Parathyroid adenoma (tissue), 2 donors: ENCODE results near the gene PIN4.

ENCODE experiments used
- H2AFZ ChIP-seq: fragments of 300-600 bp; sonication (generic); one replicate; pipeline ENCODE4 v1.7.0; 2017; ENCODE audit warnings: antibody characterized with exemption, mild to moderate bottlenecking
- H3K27ac ChIP-seq: fragments of 300-600 bp; sonication (generic); one replicate; pipeline ENCODE4 v1.7.0; 2017
- H3K27me3 ChIP-seq: fragments of 300-600 bp; sonication (generic); one replicate; pipeline ENCODE4 v1.7.0; 2017; ENCODE audit warnings: low read length; ENCODE audit not compliant: control insufficient read depth, insufficient read depth
- H3K36me3 ChIP-seq: fragments of 300-600 bp; sonication (generic); one replicate; pipeline ENCODE4 v1.7.0; 2017; ENCODE audit warnings: low read length; ENCODE audit not compliant: control insufficient read depth, insufficient read depth
- H3K4me1 ChIP-seq: fragments of 300-600 bp; sonication (generic); one replicate; pipeline ENCODE4 v1.7.0; 2017; ENCODE audit warnings: control low read depth
- H3K4me2 ChIP-seq: fragments of 300-600 bp; sonication (generic); one replicate; pipeline ENCODE4 v1.7.0; 2017; ENCODE audit warnings: low read length
- H3K4me3 ChIP-seq: fragments of 300-600 bp; sonication (generic); one replicate; pipeline ENCODE4 v1.7.0; 2017; ENCODE audit warnings: low read depth, low read length
- H3K79me2 ChIP-seq: fragments of 300-600 bp; sonication (generic); one replicate; pipeline ENCODE4 v1.7.0; 2017; ENCODE audit warnings: control low read depth
- H3K9ac ChIP-seq: fragments of 300-600 bp; sonication (generic); one replicate; pipeline ENCODE4 v1.7.0; 2017; ENCODE audit warnings: mild to moderate bottlenecking
- H3K9me3 ChIP-seq: fragments of 300-600 bp; sonication (generic); one replicate; pipeline ENCODE4 v1.7.0; 2017; ENCODE audit warnings: low read length; ENCODE audit not compliant: control insufficient read depth
- TF ChIP-seq, protein P1 (sequence below): fragments of 300-600 bp; sonication (generic); IDR thresholded peaks from one replicate; pipeline ENCODE4 v1.7.0; 2017; ENCODE audit warnings: antibody characterized with exemption, mild to moderate bottlenecking
- donor health status: primary hyperparathyroidism.

PIN4 gene

DNA sequence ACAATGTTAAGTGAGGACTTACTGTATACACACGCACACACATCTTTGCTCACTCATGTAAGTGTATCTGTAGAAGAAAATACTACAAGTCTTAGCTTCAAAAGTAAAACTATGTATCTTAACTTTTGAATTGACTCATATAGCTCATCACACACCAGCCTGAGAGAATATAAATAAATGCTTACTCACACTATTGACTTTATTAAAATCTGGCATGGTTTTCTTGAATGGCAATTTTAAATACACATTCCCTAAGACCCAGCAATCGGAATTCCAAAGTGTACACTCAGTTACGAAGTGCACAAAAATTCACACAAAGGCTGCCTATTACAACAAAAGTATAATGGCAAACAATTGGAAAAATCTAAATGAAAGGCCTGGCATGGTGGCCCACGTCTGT is 55.3 kb downstream of the PIN4 start:
- Histone ChIP-seq H3K9ac (no peak overlapping the region), H3K4me1 (no peaks in the 10 kb centered on the region), H3K4me2 (no peak overlapping the region), H3K27me3 (no peaks in the 10 kb centered on the region), H2AFZ (no peak overlapping the region), H3K79me2 (no peaks in the 10 kb centered on the region), H3K36me3 (no peaks in the 10 kb centered on the region), H3K27ac (no peak overlapping the region), H3K4me3 (no peak overlapping the region), H3K9me3 (no peaks in the 10 kb centered on the region)
- TF ChIP-seq, protein P1, sequence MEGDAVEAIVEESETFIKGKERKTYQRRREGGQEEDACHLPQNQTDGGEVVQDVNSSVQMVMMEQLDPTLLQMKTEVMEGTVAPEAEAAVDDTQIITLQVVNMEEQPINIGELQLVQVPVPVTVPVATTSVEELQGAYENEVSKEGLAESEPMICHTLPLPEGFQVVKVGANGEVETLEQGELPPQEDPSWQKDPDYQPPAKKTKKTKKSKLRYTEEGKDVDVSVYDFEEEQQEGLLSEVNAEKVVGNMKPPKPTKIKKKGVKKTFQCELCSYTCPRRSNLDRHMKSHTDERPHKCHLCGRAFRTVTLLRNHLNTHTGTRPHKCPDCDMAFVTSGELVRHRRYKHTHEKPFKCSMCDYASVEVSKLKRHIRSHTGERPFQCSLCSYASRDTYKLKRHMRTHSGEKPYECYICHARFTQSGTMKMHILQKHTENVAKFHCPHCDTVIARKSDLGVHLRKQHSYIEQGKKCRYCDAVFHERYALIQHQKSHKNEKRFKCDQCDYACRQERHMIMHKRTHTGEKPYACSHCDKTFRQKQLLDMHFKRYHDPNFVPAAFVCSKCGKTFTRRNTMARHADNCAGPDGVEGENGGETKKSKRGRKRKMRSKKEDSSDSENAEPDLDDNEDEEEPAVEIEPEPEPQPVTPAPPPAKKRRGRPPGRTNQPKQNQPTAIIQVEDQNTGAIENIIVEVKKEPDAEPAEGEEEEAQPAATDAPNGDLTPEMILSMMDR = no peak

DNA sequence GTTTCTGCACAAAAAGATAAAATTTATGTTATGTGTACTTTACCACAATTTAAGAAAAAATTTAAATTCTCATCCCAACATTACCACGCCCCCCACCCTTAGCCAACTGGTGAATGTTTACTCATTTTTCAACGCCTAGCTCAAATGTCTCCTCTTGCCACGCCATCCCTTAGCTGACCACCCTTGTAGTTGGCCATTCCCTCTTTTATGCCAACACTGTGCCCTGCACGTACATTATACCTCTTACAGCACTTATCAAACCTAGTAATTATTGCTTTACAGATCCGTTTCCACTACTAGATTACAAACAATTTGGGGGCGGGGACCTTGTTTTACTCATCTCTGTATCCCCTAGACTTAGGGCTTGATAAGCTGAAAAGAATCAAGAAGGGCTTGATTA is 56.6 kb downstream of the PIN4 start:
- Histone ChIP-seq H3K4me1 (no peaks in the 10 kb centered on the region), H3K27me3 (no peaks in the 10 kb centered on the region), H2AFZ (no peak overlapping the region), H3K36me3 (no peaks in the 10 kb centered on the region), H3K4me2 (no peak overlapping the region), H3K4me3 (no peak overlapping the region), H3K9ac (no peak overlapping the region), H3K79me2 (no peaks in the 10 kb centered on the region), H3K27ac (no peak overlapping the region), H3K9me3 (no peaks in the 10 kb centered on the region)
- TF ChIP-seq, protein P1 = no peak

DNA sequence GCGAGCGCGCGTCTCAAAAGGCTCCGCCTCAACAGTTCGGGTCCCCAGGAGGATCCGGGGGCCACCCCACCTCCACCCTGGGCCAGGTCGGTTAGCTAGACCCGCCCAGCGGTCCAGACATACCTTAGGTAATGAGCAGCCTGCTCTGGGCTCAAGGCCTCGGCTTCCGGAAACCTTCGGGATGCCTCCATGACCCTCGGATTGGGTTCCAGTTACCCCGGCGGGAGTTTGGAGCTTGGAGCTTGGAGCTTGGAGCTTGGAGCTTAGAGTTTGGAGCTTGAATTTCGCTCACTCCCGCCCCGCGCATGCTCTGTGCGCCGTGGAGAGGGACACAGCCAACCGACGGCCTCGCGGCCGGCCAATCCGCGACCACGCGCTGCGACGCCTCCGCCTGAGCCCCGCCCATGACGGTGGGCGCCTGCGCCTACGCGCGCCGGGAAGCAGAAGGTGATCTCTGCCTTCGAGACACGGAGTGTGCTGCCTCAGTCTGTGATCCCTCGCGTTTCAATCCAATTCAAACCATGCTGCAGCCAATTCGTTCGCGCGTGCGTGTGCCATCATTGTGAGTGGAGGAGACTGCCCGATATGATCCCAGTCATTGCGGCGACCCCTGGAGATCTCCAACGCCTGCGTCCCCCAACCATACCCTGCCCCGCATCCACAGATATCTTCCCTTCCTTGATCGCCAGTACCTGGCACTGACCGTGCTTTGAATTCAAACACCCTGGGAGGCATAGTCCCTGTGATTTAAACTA is 57.3 kb downstream of the PIN4 start, which contains the start of gene ERCC6L:
ERCC6L (minus strand) TSS at position 307 of the 755 bp plus-strand sequence; CDS start at position 191, 116 bp downstream.
- Histone ChIP-seq H3K4me1 (no peaks in the 10 kb centered on the region), H3K9me3 (no peaks in the 10 kb centered on the region), H3K27ac (no peak within 1 kb of the TSS), H3K79me2 (no peaks in the 10 kb centered on the region), H3K4me2 (peak within 1 kb of the TSS; percentile 58), H3K9ac (no peak within 1 kb of the TSS), H3K36me3 (no peaks in the 10 kb centered on the region), H3K27me3 (no peaks in the 10 kb centered on the region), H2AFZ (peak within 1 kb of the TSS; percentile 75), H3K4me3 (peak within 1 kb of the TSS; percentile 3)
- TF ChIP-seq, protein P1 = no peak

DNA sequence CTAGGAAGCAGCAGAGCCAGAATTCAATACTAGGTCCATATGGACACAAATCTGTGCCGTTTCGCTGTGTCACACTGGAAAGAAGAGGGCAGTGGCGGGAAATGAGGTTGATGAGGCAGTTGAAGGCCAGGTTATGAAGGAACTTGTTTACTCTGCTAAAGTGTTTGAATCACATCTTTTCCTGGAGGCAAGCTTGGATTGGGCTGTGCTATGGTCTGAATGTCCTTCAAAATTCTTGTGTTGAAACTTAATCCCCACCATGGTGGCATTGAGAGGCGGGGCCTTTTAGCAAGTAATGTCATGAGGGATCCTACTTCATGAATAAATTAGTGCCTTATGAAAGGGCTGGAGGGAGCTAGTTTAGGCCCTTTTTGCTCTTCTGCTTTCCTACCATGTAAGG is 59.4 kb downstream of the PIN4 start:
- no peaks in the 10 kb centered on the region for H3K27me3 ChIP-seq
- no peak overlapping the region for H3K4me3 ChIP-seq
- H3K4me2 ChIP-seq = no peak overlapping the region
- H3K9me3 ChIP-seq = no peaks in the 10 kb centered on the region
- H3K9ac ChIP-seq = no peak overlapping the region
- no peaks in the 10 kb centered on the region for H3K36me3 ChIP-seq
- H3K4me1 ChIP-seq = no peaks in the 10 kb centered on the region
- no peaks in the 10 kb centered on the region for H3K79me2 ChIP-seq
- H3K27ac ChIP-seq = no peak overlapping the region
- TF ChIP-seq, protein P1 = no peak
- H2AFZ ChIP-seq = no peak overlapping the region

DNA sequence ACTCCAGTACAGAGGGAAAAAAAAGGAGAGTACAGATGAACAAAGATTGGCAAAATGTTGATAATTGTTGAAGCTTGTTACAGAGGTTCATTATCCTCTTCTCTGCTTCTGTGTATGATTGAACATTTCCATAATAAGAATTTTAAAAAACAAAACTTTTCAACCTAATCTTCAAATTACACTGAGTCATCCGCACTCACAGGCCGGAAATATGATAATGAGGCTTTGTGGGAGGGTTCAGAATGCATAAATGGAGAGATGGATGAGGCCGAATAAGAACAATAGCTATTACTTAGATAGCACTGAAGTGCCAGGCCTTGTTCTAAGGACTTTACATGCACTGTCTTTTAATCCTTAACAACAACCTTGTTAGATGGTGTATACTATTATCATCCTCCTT is 61.9 kb downstream of the PIN4 start:
- Histone ChIP-seq H3K9me3 (no peaks in the 10 kb centered on the region), H3K27me3 (no peaks in the 10 kb centered on the region), H2AFZ (no peak overlapping the region), H3K79me2 (no peaks in the 10 kb centered on the region), H3K4me2 (no peak overlapping the region), H3K9ac (no peak overlapping the region), H3K4me3 (no peak overlapping the region), H3K36me3 (no peaks in the 10 kb centered on the region), H3K4me1 (no peaks in the 10 kb centered on the region), H3K27ac (no peak overlapping the region)
- TF ChIP-seq, protein P1 = no peak
